ENCODE measurements around the gene TRAFD1.
A peak's percentile ranks its signal among the peaks of the same experiment; 100 is the strongest.

DNA sequence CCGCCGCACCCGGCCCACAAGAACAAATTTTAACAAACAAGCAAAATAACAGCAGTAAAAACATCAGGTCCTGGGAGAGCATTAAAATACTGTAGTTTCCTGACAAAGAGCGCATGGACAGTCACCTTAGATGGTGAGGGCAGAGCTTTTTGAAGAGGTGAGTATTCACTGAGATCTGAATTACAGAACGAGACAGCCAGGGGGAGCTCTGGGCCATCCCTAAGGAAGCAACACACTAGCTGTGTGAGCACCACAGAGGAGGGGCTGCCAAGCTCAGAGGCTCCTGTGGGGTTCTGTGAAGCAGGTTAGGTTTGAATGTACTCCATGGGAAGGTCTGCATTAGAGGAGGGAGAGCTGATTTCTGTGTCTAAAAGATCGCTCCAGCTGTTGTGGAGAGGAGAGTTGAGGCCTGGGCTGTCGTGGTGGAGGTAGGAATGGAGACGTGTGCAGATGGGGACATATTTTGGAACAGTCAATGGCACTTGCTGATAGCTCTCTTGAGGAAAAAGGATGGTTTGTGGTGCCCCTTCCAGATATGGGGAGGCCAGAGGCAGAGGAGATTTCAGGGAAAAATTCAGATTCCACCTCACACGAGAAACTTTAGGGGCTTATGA is 72.9 kb downstream of the TRAFD1 start:
- TF ChIP-seq, protein P1, sequence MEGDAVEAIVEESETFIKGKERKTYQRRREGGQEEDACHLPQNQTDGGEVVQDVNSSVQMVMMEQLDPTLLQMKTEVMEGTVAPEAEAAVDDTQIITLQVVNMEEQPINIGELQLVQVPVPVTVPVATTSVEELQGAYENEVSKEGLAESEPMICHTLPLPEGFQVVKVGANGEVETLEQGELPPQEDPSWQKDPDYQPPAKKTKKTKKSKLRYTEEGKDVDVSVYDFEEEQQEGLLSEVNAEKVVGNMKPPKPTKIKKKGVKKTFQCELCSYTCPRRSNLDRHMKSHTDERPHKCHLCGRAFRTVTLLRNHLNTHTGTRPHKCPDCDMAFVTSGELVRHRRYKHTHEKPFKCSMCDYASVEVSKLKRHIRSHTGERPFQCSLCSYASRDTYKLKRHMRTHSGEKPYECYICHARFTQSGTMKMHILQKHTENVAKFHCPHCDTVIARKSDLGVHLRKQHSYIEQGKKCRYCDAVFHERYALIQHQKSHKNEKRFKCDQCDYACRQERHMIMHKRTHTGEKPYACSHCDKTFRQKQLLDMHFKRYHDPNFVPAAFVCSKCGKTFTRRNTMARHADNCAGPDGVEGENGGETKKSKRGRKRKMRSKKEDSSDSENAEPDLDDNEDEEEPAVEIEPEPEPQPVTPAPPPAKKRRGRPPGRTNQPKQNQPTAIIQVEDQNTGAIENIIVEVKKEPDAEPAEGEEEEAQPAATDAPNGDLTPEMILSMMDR (IDR thresholded peaks at IDR 0.05): peak; percentile 23 to 40 (median 28)
- no peak for TF ChIP-seq POLR2A (IDR thresholded peaks at IDR 0.05)
- no peak for TF ChIP-seq EP300 (IDR thresholded peaks at IDR 0.05)
